HUES64 (cell line): ENCODE results near the gene DDIT4.
"Not testable (repeated sequence)": the region's sequence is repeated elsewhere in the genome, so short reads cannot be mapped to it uniquely, and the experiment has no call there.

ENCODE experiments used
- H3K27ac ChIP-seq: 2 replicates; pipeline ENCODE4 v1.7.0; 2013; ENCODE audit warnings: low read depth, low read length, inconsistent platforms
- H3K27me3 ChIP-seq: 2 replicates; pipeline ENCODE4 v1.6.1; 2013; ENCODE audit warnings: mild to moderate bottlenecking, low read length; ENCODE audit not compliant: insufficient read depth
- H3K36me3 ChIP-seq: 2 replicates; pipeline ENCODE4 v1.6.1; 2013; ENCODE audit warnings: mild to moderate bottlenecking, low read length; ENCODE audit not compliant: insufficient read depth
- H3K4me1 ChIP-seq: 2 replicates; pipeline ENCODE4 v1.6.1; 2013; ENCODE audit warnings: mild to moderate bottlenecking, low read length, moderate library complexity; ENCODE audit not compliant: insufficient read depth
- H3K4me3 ChIP-seq: 2 replicates; pipeline ENCODE4 v1.5.1; 2013; ENCODE audit warnings: mild to moderate bottlenecking, low read length, moderate library complexity
- H3K9ac ChIP-seq: 2 replicates; pipeline ENCODE4 v1.6.1; 2013; ENCODE audit warnings: mild to moderate bottlenecking, low read depth, low read length
- H3K9me3 ChIP-seq: 2 replicates; pipeline ENCODE4 v1.6.1; 2013; ENCODE audit warnings: low read depth, low read length; ENCODE audit not compliant: insufficient read depth
- WGBS: fragments of 150-250, 120-280 bp; methylation state at CpG from one replicate; pipeline ENCODE4 v1.1.7; 2013; ENCODE audit warnings: missing lambda C conversion rate; 5-methylcytosine and 5-hydroxymethylcytosine counted together

The DDIT4 gene

DNA sequence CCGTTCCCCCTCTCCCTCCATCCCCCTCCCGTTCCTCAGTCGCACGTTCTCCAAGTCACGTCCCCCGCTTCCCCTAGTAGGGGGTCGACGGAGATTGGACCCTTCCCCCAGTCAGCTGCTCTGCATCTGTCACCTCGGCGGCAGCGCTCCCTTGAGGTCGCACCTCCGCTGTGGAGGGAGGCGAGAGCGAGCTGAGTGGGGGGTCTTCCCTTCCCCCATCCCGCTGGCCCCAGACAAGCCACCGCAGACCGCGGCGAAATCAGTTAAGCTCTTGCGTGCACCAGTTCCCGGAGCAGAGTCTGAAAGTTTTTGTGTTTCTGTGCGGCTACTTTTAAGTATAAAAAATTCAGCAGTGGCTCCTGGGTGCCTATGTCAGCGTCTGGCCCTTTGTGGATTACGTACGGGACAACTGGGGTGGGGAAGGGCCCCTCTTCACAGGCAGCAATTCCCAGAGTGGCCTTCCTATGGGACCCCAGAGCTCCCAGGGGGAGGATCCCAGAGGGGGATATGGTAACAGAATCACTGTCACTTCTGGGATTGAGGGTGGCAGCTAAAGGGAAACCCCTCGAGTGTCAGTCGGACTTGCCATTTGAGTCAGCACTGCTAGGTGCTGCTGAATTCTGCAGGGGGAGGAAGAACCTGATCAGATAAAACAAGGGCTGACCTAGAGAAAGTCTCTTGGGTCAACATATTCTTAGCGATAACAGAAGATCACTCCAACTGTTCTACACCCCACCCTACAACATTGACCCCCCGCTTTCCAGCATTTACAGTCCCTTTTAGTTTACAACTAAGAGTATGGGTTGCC is 12.5 kb upstream of the DDIT4 start:
- Histone ChIP-seq H3K4me1 (peaks cover 38% of the 10 kb centered on the region), H3K27me3 (no peaks in the 10 kb centered on the region), H3K4me3 (peak overlapping the region; percentile 54), H3K9me3 (no peaks in the 10 kb centered on the region), H3K36me3 (no peaks in the 10 kb centered on the region), H3K9ac (peak overlapping the region; percentile 78), H3K27ac (peak overlapping the region; percentile 98)
- WGBS = 5% methylated on average over 29 of the region's 30 CpGs

DNA sequence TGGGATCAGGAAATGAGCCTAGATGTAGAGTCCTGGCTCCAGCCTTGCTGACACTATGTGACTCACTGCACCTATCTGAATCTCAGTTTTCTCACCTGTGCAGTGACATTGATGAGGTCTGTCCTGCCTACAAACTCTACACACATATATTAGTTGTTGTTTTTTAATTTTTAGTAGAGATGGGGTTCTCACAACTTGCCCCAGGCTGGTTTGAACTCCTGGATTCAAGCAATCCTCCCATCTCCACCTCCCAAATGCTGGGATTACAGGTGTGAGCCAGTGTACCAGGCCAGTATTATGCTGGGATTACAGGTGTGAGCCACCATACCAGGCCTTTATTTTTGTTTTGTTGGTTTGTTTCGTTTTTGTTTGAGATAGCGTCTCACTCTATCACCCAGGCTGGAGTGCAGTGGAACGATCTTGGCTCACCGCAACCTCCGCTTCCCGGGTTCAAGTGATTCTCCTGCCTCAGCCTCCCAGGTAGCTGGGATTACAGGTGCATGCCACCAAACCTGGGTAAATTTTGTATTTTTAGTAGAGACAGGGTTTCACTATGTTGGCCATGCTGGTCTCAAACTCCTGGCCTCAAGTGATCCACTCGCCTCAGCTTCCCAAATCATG is 11.8 kb upstream of the DDIT4 start:
- Histone ChIP-seq H3K27ac (peak overlapping the region; percentile 98), H3K4me3 (peak overlapping the region; percentile 54), H3K36me3 (no peaks in the 10 kb centered on the region), H3K4me1 (peaks cover 38% of the 10 kb centered on the region), H3K9me3 (no peaks in the 10 kb centered on the region), H3K27me3 (no peaks in the 10 kb centered on the region), H3K9ac (peak overlapping the region; percentile 78)
- 91% methylated on average over 7 of the region's 7 CpGs for WGBS

DNA sequence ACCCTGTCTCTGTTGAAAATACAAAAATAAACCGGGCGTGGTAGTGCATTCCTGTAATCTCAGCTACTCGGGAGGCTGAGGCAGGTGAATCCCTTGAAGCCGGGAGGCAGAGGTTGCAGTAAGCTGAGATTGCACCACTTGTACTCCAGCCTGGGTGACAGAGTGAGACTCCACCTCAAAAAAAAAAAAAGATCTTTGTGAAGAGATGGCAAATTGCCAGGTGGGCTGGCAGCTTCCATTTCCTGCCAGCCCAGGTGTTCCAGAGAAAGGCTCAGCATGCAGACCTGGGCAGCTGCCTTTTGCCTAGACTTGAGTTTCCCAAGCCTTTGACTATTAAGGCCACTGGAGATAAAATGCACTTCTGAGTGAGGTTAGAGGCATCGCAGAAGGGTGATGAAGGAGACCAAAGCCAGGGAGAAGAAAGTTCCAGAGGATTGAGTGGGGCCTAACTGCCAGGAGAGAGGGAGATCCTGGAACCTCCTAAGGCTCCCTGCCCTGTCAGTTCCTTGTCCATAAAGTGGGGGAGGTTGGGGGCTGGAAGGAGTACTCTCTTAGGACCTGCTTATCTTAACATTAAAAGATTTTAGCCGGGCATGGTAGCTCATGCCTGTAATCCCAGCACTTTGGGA is 10.0 kb upstream of the DDIT4 start:
- WGBS = 92% methylated on average over 6 of the region's 6 CpGs
- Histone ChIP-seq H3K27me3 (no peaks in the 10 kb centered on the region), H3K4me1 (peaks cover 44% of the 10 kb centered on the region), H3K9me3 (no peaks in the 10 kb centered on the region), H3K27ac (no peak overlapping the region), H3K9ac (no peak overlapping the region), H3K4me3 (no peak overlapping the region), H3K36me3 (no peaks in the 10 kb centered on the region)

DNA sequence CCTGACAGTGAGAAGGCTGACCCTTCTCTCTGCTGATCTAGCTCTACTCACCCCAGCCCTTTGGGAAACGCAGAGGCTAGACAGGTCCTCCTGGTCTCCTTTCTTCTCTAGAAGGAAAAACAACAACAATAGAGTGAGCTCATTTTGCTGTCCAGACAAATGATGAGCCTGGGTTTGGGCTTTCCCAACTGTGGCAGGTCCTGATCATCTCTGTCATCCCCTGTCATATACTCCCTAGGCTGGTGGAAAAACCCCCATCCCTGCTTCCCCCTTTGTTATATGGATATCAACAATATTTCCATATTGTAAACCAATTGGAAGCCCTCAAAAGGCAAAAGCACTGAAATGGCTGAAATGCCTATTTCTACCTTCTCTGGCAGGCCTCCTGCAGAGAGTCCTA is 9.2 kb upstream of the DDIT4 start:
- Histone ChIP-seq H3K4me3 (no peak overlapping the region), H3K27ac (no peak overlapping the region), H3K9ac (no peak overlapping the region), H3K36me3 (no peaks in the 10 kb centered on the region), H3K27me3 (no peaks in the 10 kb centered on the region), H3K4me1 (peaks cover 40% of the 10 kb centered on the region), H3K9me3 (no peaks in the 10 kb centered on the region)
- WGBS = 83% methylated on average over 1 of the region's 1 CpG

DNA sequence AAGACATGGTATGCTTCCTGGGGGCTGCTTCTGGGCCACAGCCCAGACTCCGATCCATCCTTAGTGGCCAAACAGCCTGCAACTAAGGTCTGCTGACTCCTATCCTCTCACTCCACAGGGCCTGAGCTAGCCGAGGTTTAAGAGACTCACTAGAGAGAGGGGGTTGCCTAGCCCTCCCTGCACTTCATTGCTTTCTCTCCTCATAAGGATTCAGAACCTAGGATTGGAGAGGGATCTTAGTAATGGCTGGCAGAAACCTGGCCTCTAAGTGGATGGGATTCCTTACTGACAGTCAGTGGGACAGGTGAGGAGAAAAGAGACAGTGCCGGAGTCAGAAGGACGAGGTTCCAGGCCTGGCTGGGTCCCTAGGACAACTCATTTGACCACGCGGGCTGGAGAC is 8.2 kb upstream of the DDIT4 start:
- peaks cover 31% of the 10 kb centered on the region for H3K4me1 ChIP-seq
- H3K9ac ChIP-seq = no peak overlapping the region
- no peaks in the 10 kb centered on the region for H3K27me3 ChIP-seq
- 74% methylated on average over 6 of the region's 6 CpGs for WGBS
- peak overlapping the region; percentile 37; the same call in 1 of the 2 replicates for H3K27ac ChIP-seq
- H3K36me3 ChIP-seq = no peaks in the 10 kb centered on the region
- H3K4me3 ChIP-seq = no peak overlapping the region
- no peaks in the 10 kb centered on the region for H3K9me3 ChIP-seq

DNA sequence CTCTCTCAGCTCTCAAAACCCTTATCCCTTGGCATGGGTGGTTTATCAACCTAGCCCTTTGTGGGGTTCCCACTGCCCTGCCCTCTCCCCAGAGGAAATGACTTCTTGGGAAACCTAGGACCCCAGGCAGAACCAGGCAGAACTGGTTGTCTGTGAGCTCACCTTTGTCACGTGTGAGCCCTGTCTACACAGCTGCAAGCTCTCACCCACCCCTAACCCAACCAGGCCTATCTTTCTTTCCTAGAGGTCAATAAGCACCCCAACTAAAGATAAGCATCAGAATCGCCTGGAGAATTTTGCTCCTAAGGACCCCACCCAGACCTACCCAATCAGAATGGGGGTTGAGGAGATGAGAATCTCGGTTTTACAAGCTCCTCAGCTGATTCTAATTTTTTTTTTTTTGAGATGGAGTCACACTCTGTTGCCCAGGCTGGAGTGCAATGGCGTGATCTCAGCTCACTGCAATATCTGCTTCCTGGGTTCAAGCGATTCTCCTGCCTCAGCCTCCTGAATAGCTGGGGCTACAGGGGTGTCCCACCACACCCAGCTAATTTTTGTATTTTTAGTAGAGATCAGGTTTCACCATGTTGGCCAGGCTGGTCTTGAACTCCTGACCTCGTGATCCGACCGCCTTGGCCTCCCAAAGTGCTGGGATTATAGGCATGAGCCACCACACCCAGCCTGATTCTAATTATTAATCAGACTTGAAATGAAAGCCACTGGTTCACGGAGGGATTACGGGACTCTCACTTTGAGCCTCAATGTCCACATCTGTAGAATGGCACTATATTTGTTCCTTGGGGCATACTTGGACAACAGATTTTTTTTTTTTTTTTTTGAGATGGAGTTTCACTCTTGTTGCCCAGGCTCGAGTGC is 7.5 kb upstream of the DDIT4 start:
- Histone ChIP-seq H3K27me3 (no peaks in the 10 kb centered on the region), H3K27ac (no peak overlapping the region; the same call in 1 of the 2 replicates), H3K9me3 (no peaks in the 10 kb centered on the region), H3K4me1 (peaks cover 29% of the 10 kb centered on the region), H3K9ac (no peak overlapping the region), H3K4me3 (no peak overlapping the region), H3K36me3 (no peaks in the 10 kb centered on the region)
- WGBS = 93% methylated on average over 10 of the region's 11 CpGs

DNA sequence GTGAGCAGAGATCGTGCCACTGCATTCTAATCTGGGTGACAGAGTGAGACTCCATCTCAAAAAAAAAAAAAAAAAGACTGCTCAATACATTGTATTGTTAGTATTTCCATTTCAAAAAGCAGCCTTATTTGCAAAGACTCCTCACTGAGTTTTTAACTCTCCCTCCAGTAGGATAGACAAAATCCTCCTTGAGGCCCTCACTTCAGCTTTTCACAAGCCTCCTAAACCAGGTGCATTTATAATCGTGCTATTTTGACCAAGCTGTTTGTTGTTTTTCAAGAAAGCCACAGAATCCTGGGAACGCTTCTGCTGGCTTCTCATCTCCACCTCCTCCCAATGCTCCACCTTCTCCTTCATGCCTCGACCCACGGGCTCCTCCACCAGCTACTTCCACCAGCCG is 6.3 kb upstream of the DDIT4 start:
- Histone ChIP-seq H3K27ac (peak overlapping the region; percentile 94; the same call in 1 of the 2 replicates), H3K4me1 (peaks cover 25% of the 10 kb centered on the region), H3K4me3 (no peak overlapping the region), H3K9ac (0 out of 2 replicates have a peak overlapping the region, but pooled peaks have one; percentile 25), H3K36me3 (no peaks in the 10 kb centered on the region), H3K27me3 (no peaks in the 10 kb centered on the region), H3K9me3 (no peaks in the 10 kb centered on the region)
- 21% methylated on average over 6 of the region's 6 CpGs for WGBS

DNA sequence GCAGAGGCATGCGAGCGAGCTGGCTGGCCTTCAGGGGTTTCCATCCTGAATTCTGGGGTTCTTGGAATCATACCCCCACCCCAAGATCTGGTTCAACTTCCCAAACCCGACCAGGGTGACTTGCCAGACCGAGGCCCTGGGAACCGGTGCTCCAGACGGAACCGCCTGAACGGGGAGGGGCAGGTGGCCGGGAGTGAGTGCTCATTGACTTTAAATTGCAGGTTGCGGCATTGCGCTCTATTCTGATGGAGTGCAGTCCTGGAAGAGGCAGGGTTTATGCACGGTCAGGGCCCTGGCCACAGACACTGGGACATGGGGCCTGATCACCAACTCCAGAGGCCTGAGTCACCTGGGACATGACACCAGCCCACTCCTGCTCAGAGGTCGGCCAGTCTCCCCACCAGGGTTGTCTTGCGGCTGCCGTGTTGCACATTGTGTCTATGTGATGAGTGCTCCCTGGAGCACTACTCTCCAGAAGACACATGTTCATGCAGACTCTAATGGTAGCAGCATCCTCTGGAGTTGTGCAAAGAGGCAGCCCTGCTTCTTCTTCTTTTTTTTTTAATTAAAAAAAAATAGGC is 5.8 kb upstream of the DDIT4 start:
- WGBS = 52% methylated on average over 15 of the region's 15 CpGs
- Histone ChIP-seq H3K9me3 (no peaks in the 10 kb centered on the region), H3K36me3 (no peaks in the 10 kb centered on the region), H3K4me1 (peaks cover 29% of the 10 kb centered on the region), H3K4me3 (no peak overlapping the region), H3K27ac (peak overlapping the region; percentile 94; the same call in 1 of the 2 replicates), H3K9ac (peak overlapping the region; percentile 25; the same call in 1 of the 2 replicates), H3K27me3 (no peaks in the 10 kb centered on the region)

DNA sequence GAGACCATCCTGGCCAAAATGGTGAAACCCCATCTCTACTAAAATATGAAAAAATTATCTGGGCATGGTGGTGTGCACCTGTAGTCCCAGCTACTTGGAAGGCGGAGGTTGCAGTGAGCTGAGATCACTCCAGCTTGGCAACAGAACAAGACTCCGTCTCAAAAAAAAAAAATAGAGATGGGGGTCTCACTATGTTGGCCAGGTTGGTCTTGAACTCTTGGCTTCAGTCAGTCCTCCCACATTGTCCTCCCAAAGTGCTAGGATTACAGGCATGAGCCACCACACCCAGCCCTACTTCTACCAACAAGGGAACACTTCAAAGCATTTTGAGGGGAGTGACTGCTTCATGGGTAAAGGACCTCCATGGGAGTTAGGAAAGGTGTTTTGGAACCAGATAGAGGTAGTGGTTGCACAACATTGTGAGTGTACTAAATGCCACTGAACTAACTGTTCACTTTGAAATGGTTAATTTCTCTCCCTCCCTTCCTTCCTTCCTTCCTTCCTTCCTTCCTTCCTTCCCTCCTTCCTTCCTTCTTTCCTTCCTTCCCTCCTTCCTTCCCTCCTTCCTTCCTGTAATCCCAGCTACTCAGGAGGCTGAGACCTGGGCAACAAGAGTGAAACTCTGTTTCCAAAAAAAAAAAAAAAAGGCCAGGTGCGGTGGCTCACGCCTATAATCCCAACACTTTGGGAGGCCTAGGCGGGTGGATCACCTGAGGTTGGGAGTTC is 5.1 kb upstream of the DDIT4 start:
- peaks cover 29% of the 10 kb centered on the region for H3K4me1 ChIP-seq
- H3K27ac ChIP-seq, H3K4me3 ChIP-seq: not testable (repeated sequence)

More for the DNA sequence above, 5.1 kb upstream of the DDIT4 start:
- not testable (repeated sequence) for H3K36me3 ChIP-seq, H3K27me3 ChIP-seq, H3K9ac ChIP-seq, H3K9me3 ChIP-seq
- WGBS = 91% methylated on average over 5 of the region's 5 CpGs
